OCI-LY1 (cell line): Measurements from ENCODE around the gene TMEM126B.

Experiments used
- CTCF ChIP-seq: fragments of 200-600 bp; sonication (generic), shearing (Covaris generic); IDR thresholded peaks from 2 replicates; pipeline ENCODE4 v1.5.1; 2017; ENCODE audit warnings: mild to moderate bottlenecking, antibody characterized with exemption, low read length, moderate library complexity, mixed read lengths
- EZH2 ChIP-seq: fragments of 200-600 bp; sonication (generic), shearing (Covaris generic); IDR thresholded peaks from 2 replicates; pipeline ENCODE4 v1.8.0; 2017; ENCODE audit warnings: borderline replicate concordance, mixed run types, mild to moderate bottlenecking, antibody characterized with exemption, low read length, moderate library complexity, mixed read lengths

- TF ChIP-seq EZH2 (no peak), CTCF (no peak)
Observed at GRCh38 chr11:85626496-85626895, 1.9 kb upstream of the TMEM126B start.
